ENCODE results near the gene SLC4A3.

GRCh38 chr2:219605607-219605954, 21.8 kb upstream of the SLC4A3 start:
- TF ChIP-seq CTCF (IDR thresholded peaks at IDR 0.05; ENCODE audit: borderline replicate concordance, extremely low read depth, low read length, poor library complexity, severe bottlenecking) (no peak), EZH2 (IDR thresholded peaks at IDR 0.05; ENCODE audit: borderline replicate concordance, low read depth, low read length, severe bottlenecking) (no peak)

Data from DND-41 (cell line).